K562 (cell line): ENCODE measurements around the gene EEF1AKMT4. TPM values are rescaled to one million over a fixed set of nuclear protein-coding genes. Genes with fewer than 3 reads are reported as not detected.
A peak's percentile ranks its signal among the peaks of the same experiment; 100 is the strongest.

ENCODE experiments used
- ATAC-seq: fragments of 200-7000 bp; cut with Tn5 transposase; 3 replicates; pipeline ENCODE4 v1.9.1; 2020; ENCODE audit warnings: moderate library complexity
- BruUV-seq: library from RNA; stranded (reverse); fragments of 400-500 nt; replicated peaks from 2 replicates; lab custom pipeline; 2021; lab: Mats Ljungman, UMichigan
- CTCF ChIA-PET: fragments of 300-600 bp; formaldehyde crosslinking; extraction: SDS; loops from one replicate; lab custom pipeline; 2021; ENCODE audit warnings: low intra/inter-chr PET ratio; lab: Yijun Ruan, JAX
- POLR2A ChIA-PET: fragments of 300-600, 350-650 bp; sonication (Branson Sonifier 250); formaldehyde crosslinking; extraction: SDS; loops from one replicate; lab custom pipeline; 2021; ENCODE audit warnings: antibody characterized with exemption, inconsistent platforms; lab: Yijun Ruan, JAX
- DNase-seq, 4 experiments: peaks; one replicate each; pipeline versions ENCODE4 v3.0.0 to v3.0.0-alpha.2; 2011 to 2018; ENCODE audit warnings: low spot score in 3 of 4, mixed read lengths in 3 of 4; ENCODE audit errors: extremely low read depth in 1 of 4
- FAIRE-seq: peaks from 2 replicates; lab custom pipeline; 2011; peaks lifted over from hg19 to GRCh38; lab: Jason Lieb, UNC
- H2AFZ ChIP-seq: 2 replicates; pipeline ENCODE4 v1.6.0; 2011; ENCODE audit warnings: low read depth, low read length, control low read depth, inconsistent platforms
- H3K27ac ChIP-seq: fragments of 200-600 bp; 3 replicates; pipeline ENCODE4 v1.8.0; 2011; ENCODE audit warnings: low read depth, mild to moderate bottlenecking, control low read depth, inconsistent platforms, low read length, moderate library complexity, mixed read lengths; ENCODE audit errors: extremely low read depth
- H3K27me3 ChIP-seq, 2 experiments: fragments of 300-600 bp in 1 of 2; 2 replicates in 1 of 2; 3 replicates in 1 of 2; pipeline versions ENCODE4 v1.6.0 to v1.8.0; 2011; ENCODE audit warnings: inconsistent platforms in 2 of 2, low read length in 2 of 2, mild to moderate bottlenecking in 1 of 2, mixed read lengths in 1 of 2, moderate library complexity in 1 of 2; ENCODE audit not compliant: control insufficient read depth in 2 of 2, insufficient read depth in 2 of 2
- H3K36me3 ChIP-seq: fragments of 300-600 bp; 3 replicates; pipeline ENCODE4 v1.8.0; 2011; ENCODE audit warnings: mild to moderate bottlenecking, low read length, inconsistent platforms; ENCODE audit not compliant: control insufficient read depth, insufficient read depth
- H3K4me1 ChIP-seq, 2 experiments: fragments of 200-600 bp in 1 of 2; replicated peaks in 1 of 2; 2 replicates in 1 of 2; 3 replicates in 1 of 2; pipeline versions ENCODE4 v1.5.1 to v1.8.0; 2011; ENCODE audit warnings: inconsistent platforms in 2 of 2, low read length in 2 of 2, mild to moderate bottlenecking in 1 of 2, mixed read lengths in 1 of 2, moderate library complexity in 1 of 2; ENCODE audit not compliant: control insufficient read depth in 2 of 2, insufficient read depth in 2 of 2
- H3K4me2 ChIP-seq: 2 replicates; pipeline ENCODE4 v1.6.1; 2011; ENCODE audit warnings: low read length, control low read depth, inconsistent platforms, mixed read lengths; ENCODE audit not compliant: insufficient read depth
- H3K4me3 ChIP-seq: fragments of 200-600 bp; sonication (generic), shearing (Covaris generic); 2 replicates; pipeline ENCODE4 v1.5.1; 2016; ENCODE audit warnings: control low read depth, inconsistent platforms
- H3K79me2 ChIP-seq: fragments of 200-600 bp; 3 replicates; pipeline ENCODE4 v1.8.0; 2011; ENCODE audit warnings: low read length, inconsistent platforms; ENCODE audit not compliant: control insufficient read depth, insufficient read depth
- H3K9ac ChIP-seq, 2 experiments: 2 replicates each; pipeline versions ENCODE4 v1.6.0 to v1.6.1; 2011; ENCODE audit warnings: low read depth in 2 of 2, low read length in 2 of 2, control low read depth in 1 of 2, inconsistent platforms in 1 of 2, mild to moderate bottlenecking in 1 of 2, mixed read lengths in 1 of 2; ENCODE audit not compliant: insufficient read depth in 1 of 2
- H3K9me1 ChIP-seq: one replicate; pipeline ENCODE4 v1.6.0; 2011; ENCODE audit warnings: inconsistent platforms, mild to moderate bottlenecking, low read length, moderate library complexity; ENCODE audit not compliant: control insufficient read depth, insufficient read depth
- H3K9me3 ChIP-seq: replicated peaks from 2 replicates; pipeline ENCODE4 v1.5.1; 2011; ENCODE audit warnings: low read depth, low read length, inconsistent platforms; ENCODE audit not compliant: control insufficient read depth, insufficient read depth
- H4K20me1 ChIP-seq: replicated peaks from 2 replicates; pipeline ENCODE4 v1.6.1; 2011; ENCODE audit warnings: low read length, inconsistent platforms, mixed read lengths; ENCODE audit not compliant: control insufficient read depth, insufficient read depth
- IRF2 ChIP-seq: sonication (generic); formaldehyde crosslinking; IDR thresholded peaks from 2 replicates; pipeline ENCODE4 v1.8.1; 2022; ENCODE audit warnings: mild to moderate bottlenecking, missing genetic modification reagents
- MAX ChIP-seq: sonication (generic); formaldehyde crosslinking; IDR thresholded peaks from 2 replicates; pipeline ENCODE4 v1.9.0; 2022; ENCODE audit warnings: mild to moderate bottlenecking, missing genetic modification reagents
- NCOA1 ChIP-seq: fragments of 450-650 bp; IDR thresholded peaks from 2 replicates; pipeline ENCODE4 v1.6.1; 2016; ENCODE audit warnings: low read depth
- NFXL1 ChIP-seq: fragments of 450-650 bp; formaldehyde crosslinking; IDR thresholded peaks from 2 replicates; pipeline ENCODE4 v1.4.0; 2021; ENCODE audit warnings: mild to moderate bottlenecking
- NONO ChIP-seq, 2 experiments: fragments of 200-400 bp in 1 of 2; fragments of 450-650 bp in 1 of 2; formaldehyde crosslinking in 1 of 2; IDR thresholded peaks; 2 replicates each; pipeline ENCODE4 v1.6.1; 2017; ENCODE audit warnings: low read depth in 2 of 2, mild to moderate bottlenecking in 2 of 2, moderate library complexity in 2 of 2, low read length in 1 of 2
- RBFOX2 ChIP-seq: fragments of 200-400 bp; formaldehyde crosslinking; IDR thresholded peaks from 2 replicates; pipeline ENCODE4 v1.6.1; 2017; ENCODE audit warnings: low read depth, mild to moderate bottlenecking, low read length, moderate library complexity
- RCOR1 ChIP-seq, 2 experiments: IDR thresholded peaks; 2 replicates each; pipeline ENCODE4 v1.6.1; 2012; ENCODE audit warnings: low read depth in 2 of 2, low read length in 2 of 2, borderline replicate concordance in 1 of 2, improper control_type of control experiment in 1 of 2
- SAFB2 ChIP-seq: fragments of 200-400 bp; formaldehyde crosslinking; IDR thresholded peaks from 2 replicates; pipeline ENCODE4 v1.6.1; 2018; ENCODE audit warnings: borderline replicate concordance, low read length, low read depth, moderate library complexity; ENCODE audit not compliant: severe bottlenecking
- TFAM ChIP-seq: fragments of 250-450 bp; sonication (Bioruptor Pico); conservative IDR thresholded peaks from 2 replicates; pipeline ENCODE4 v1.5.0; 2021; ENCODE audit warnings: mild to moderate bottlenecking, moderate library complexity
- ZNF212 ChIP-seq: fragments of 450-650 bp; formaldehyde crosslinking; IDR thresholded peaks from 2 replicates; pipeline ENCODE4 v1.4.0; 2020; ENCODE audit warnings: mild to moderate bottlenecking
- ZNF717 ChIP-seq: fragments of 250-450 bp; sonication (Bioruptor Pico); IDR thresholded peaks from 2 replicates; pipeline ENCODE4 v1.5.0; 2021
- WGBS: fragments of 100-300 bp; shearing (Covaris generic); methylation state at CpG from one replicate; pipeline ENCODE4 v1.1.6; 2016; ENCODE audit warnings: low coverage, mixed read lengths; ENCODE audit not compliant: insufficient coverage; ENCODE audit errors: missing lambda C conversion rate; 5-methylcytosine and 5-hydroxymethylcytosine counted together
- in situ Hi-C: fragments of 300-500 bp; cut with MboI; formaldehyde crosslinking; loops from 4 replicates; pipeline ENCODE4 v1.15.0; 2018; ENCODE audit warnings: inconsistent platforms, mixed read lengths
- intact Hi-C: fragments of 100-400 bp; cut with micrococcal nuclease; formaldehyde crosslinking; loops from 2 replicates; pipeline ENCODE4 v1.14.2; 2022
- polyA plus RNA-seq, 8 experiments: library from polyadenylated mRNA; depleted of rRNA in 4 of 8; stranded (reverse) in 5 of 8; unstranded in 3 of 8; fragments of >200 nt; fragmentation: Nextera tagmentation in 2 of 8; fragmentation: Illumina TruSeq in 1 of 8; extraction: Ambion mirVana in 2 of 8; extraction: Trizol in 1 of 8; gene quantifications; 2 replicates each; pipeline versions ENCODE4 v1.2.1 to v1.2.3, GENCODE V29; 2011 to 2014; ENCODE audit warnings: inconsistent platforms in 1 of 8, missing spikeins in 1 of 8
- total RNA-seq, 7 experiments: library from RNA; depleted of rRNA in 6 of 7; stranded (reverse); fragments of >200 nt in 6 of 7; fragmentation: Illumina TruSeq in 2 of 7; extraction: Trizol in 2 of 7; gene quantifications; 2 replicates each; pipeline versions ENCODE4 v1.2.1 to v1.2.3, GENCODE V29; 2011 to 2021; ENCODE audit warnings: low replicate concordance in 1 of 7
- TF ChIP-seq, protein P1 (sequence below): fragments of 250-450 bp; sonication (Bioruptor Pico); IDR thresholded peaks from 2 replicates; pipeline ENCODE4 v1.8.0; 2022; ENCODE audit warnings: moderate library complexity, mild to moderate bottlenecking, inconsistent platforms
- TF ChIP-seq, protein P2 (sequence below): fragments of 250-450 bp; sonication (Bioruptor Pico); IDR thresholded peaks from 2 replicates; pipeline ENCODE4 v1.8.0; 2022; ENCODE audit warnings: inconsistent platforms, mild to moderate bottlenecking, moderate library complexity, borderline replicate concordance

Gene EEF1AKMT4
- total and polyA plus RNA-seq, 9 of the 15 experiments (the other 6 are each of a cell fraction or from before 2014, with no cell fraction given): 10.3 to 49.4 (median 18.9) TPM

DNA sequence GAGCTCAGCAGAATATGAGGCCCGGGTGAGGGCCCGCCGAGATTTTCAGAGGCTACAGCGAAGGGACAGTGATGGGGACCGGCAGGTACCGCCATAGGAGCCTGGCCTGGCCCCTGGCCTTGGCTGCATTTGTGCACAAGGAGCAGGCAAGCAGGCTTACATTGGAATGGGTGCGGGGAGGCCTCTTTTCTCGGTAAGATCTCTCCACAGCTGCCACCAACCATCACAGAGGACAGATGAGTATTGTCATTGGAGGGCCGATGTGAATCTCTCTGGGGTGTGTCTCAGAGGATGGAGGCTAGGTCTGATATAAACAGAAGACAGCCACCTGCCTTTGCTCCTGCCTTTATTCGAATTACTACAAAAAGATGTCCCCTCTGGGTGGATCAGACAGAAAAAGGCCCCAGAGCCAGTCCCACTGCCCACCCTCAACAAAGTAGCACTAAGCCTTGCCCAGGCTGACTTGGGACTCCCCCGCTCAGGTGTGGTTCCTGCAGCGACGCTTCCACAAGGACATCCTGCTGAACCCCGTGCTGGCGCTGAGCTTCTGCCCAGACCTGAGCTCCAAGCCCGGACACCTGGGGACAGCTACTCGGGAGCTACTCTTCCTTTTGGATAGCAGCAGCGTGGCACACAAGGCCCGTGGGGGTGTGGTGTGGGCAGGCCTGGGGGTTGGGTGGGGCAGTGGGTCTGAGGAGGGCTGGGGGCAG lies 14.6 kb upstream of the EEF1AKMT4 start:
- H2AFZ ChIP-seq: no peak overlapping the region
- H3K4me1 ChIP-seq: peaks cover 0 to 33% of the 10 kb centered on the region in 2 experiments; a peak in 3 of 5 replicates
- ATAC-seq (no peak), DNase-seq (no peak), FAIRE-seq (no peak)
- no peak for TF ChIP-seq RCOR1 (IDR thresholded peaks at IDR 0.05; ENCODE audit: borderline replicate concordance in 1 of 2, low read depth in 2 of 2, low read length in 2 of 2)
- TF ChIP-seq, protein P1, sequence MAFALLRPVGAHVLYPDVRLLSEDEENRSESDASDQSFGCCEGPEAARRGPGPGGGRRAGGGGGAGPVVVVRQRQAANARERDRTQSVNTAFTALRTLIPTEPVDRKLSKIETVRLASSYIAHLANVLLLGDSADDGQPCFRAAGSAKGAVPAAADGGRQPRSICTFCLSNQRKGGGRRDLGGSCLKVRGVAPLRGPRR (CRISPR knock-in tag): no peak
- TF ChIP-seq NFXL1 (CRISPR knock-in tag): no peak
- TF ChIP-seq, protein P2, sequence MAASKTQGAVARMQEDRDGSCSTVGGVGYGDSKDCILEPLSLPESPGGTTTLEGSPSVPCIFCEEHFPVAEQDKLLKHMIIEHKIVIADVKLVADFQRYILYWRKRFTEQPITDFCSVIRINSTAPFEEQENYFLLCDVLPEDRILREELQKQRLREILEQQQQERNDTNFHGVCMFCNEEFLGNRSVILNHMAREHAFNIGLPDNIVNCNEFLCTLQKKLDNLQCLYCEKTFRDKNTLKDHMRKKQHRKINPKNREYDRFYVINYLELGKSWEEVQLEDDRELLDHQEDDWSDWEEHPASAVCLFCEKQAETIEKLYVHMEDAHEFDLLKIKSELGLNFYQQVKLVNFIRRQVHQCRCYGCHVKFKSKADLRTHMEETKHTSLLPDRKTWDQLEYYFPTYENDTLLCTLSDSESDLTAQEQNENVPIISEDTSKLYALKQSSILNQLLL (CRISPR knock-in tag): no peak
- TF ChIP-seq RBFOX2: no peak
- TF ChIP-seq TFAM (CRISPR knock-in tag): no peak
- no peak for TF ChIP-seq IRF2
- no peak for TF ChIP-seq ZNF717 (CRISPR knock-in tag)
- TF ChIP-seq MAX (CRISPR knock-in tag): no peak
- TF ChIP-seq SAFB2: no peak
- TF ChIP-seq ZNF212 (CRISPR knock-in tag): no peak
- TF ChIP-seq NONO (IDR thresholded peaks at IDR 0.05; ENCODE audit: low read depth in 2 of 2, low read length in 1 of 2): no peak
- no peak for TF ChIP-seq NCOA1
- H3K36me3 ChIP-seq: no peaks in the 10 kb centered on the region
- CTCF ChIA-PET: no interaction called here
- intact Hi-C loops: no loop called here
- POLR2A ChIA-PET: interaction anchor here (0.6 kb wide), 1 partner anchor 981 kb away, joined by 4 read pairs; no protein-coding TSS in a partner anchor
- no peaks in the 10 kb centered on the region for H3K9me1 ChIP-seq
- no peak overlapping the region for H3K4me3 ChIP-seq
- in situ Hi-C loops: no loop called here
- no peak overlapping the region for H3K4me2 ChIP-seq
- H3K9ac ChIP-seq: peak overlapping the region in 1 of 2 experiments; percentile 6; a peak in 2 of 4 replicates
- peaks cover 29 to 57% of the 10 kb centered on the region in 2 experiments for H3K27me3 ChIP-seq
- H4K20me1 ChIP-seq: 0 out of 2 replicates have a peak, but pooled peaks cover 5% of the 10 kb centered on the region
- BruUV-seq: no TSS peak
- H3K79me2 ChIP-seq: no peaks in the 10 kb centered on the region
- H3K27ac ChIP-seq: no peak overlapping the region
- no peaks in the 10 kb centered on the region for H3K9me3 ChIP-seq
- 9% methylated on average over 18 of the region's 19 CpGs for WGBS
